Stimulated activated naive CD8-positive, alpha-beta T cell treated with anti-CD3 and anti-CD28 coated beads, Interleukin-15, Interleukin-2, amounts not matched to agents 100 U/mL and 50 U/mL, for 24 hours (primary cell): ENCODE data around the gene GRIK2.

Experiments used
- ATAC-seq: fragments of 150-1000 bp; cut with Tn5 transposase; one replicate; pipeline ENCODE4 v1.10.0; 2021
- DNase-seq: peaks from one replicate; pipeline ENCODE4 v3.0.0; 2021

The GRIK2 gene

GRCh38 chr6:101907356-101908217 lies 514.1 kb downstream of the GRIK2 start:
- DNase-seq (no peak), ATAC-seq (no peak)

- ATAC-seq (no peak), DNase-seq (no peak)
Measured at GRCh38 chr6:101909366-101909765, 515.9 kb downstream of the GRIK2 start.

- ATAC-seq (no peak), DNase-seq (no peak)
Measured at GRCh38 chr6:101912311-101912710, 518.8 kb downstream of the GRIK2 start.

- ATAC-seq (no peak), DNase-seq (no peak)
Measured at GRCh38 chr6:101918471-101918870, 525.0 kb downstream of the GRIK2 start.

GRCh38 chr6:101921829-101922450 lies 528.4 kb downstream of the GRIK2 start:
- no peak for ATAC-seq

GRCh38 chr6:101926149-101926925 lies 532.8 kb downstream of the GRIK2 start:
- no peak for DNase-seq
- no peak for ATAC-seq

More at GRCh38 chr6:101921829-101922450, 528.4 kb downstream of the GRIK2 start:
- DNase-seq = no peak

- no peak for DNase-seq
- ATAC-seq = no peak
Measured at GRCh38 chr6:101931766-101932165, 538.3 kb downstream of the GRIK2 start.

GRCh38 chr6:101932704-101933103 lies 539.2 kb downstream of the GRIK2 start:
- DNase-seq (no peak), ATAC-seq (no peak)

- ATAC-seq = no peak
- no peak for DNase-seq
Measured at GRCh38 chr6:101935732-101936131, 542.2 kb downstream of the GRIK2 start.

- no peak for ATAC-seq
- no peak for DNase-seq
Measured at GRCh38 chr6:101936516-101936915, 543.0 kb downstream of the GRIK2 start.

- DNase-seq (no peak), ATAC-seq (no peak)
Measured at GRCh38 chr6:101937108-101937507, 543.6 kb downstream of the GRIK2 start.

GRCh38 chr6:101940391-101940790 lies 546.9 kb downstream of the GRIK2 start:
- DNase-seq (no peak), ATAC-seq (no peak)

- no peak for ATAC-seq
- DNase-seq = no peak
Measured at GRCh38 chr6:101956961-101957360, 563.5 kb downstream of the GRIK2 start.

- ATAC-seq (no peak), DNase-seq (no peak)
Measured at GRCh38 chr6:101961357-101961756, 567.8 kb downstream of the GRIK2 start.

GRCh38 chr6:101980924-101981323 lies 587.4 kb downstream of the GRIK2 start:
- ATAC-seq (no peak), DNase-seq (no peak)

GRCh38 chr6:101986476-101986875 lies 593.0 kb downstream of the GRIK2 start:
- DNase-seq (no peak), ATAC-seq (no peak)

GRCh38 chr6:101992286-101992685 lies 598.8 kb downstream of the GRIK2 start:
- ATAC-seq (no peak), DNase-seq (no peak)

- ATAC-seq (no peak), DNase-seq (no peak)
Measured at GRCh38 chr6:101994521-101994920, 601.0 kb downstream of the GRIK2 start.

- DNase-seq = no peak
- ATAC-seq = no peak
Measured at GRCh38 chr6:102015431-102015830, 621.9 kb downstream of the GRIK2 start.

GRCh38 chr6:102022281-102022680 lies 628.8 kb downstream of the GRIK2 start:
- ATAC-seq = no peak
- DNase-seq = no peak

GRCh38 chr6:102022803-102023202 lies 629.3 kb downstream of the GRIK2 start:
- DNase-seq (no peak), ATAC-seq (no peak)

- DNase-seq (no peak), ATAC-seq (no peak)
Measured at GRCh38 chr6:102023977-102024657, 630.6 kb downstream of the GRIK2 start.
